GM12892 (cell line): ENCODE data around the gene RALB.

Experiments
- DNase-seq: peaks from one replicate; pipeline ENCODE4 v3.0.0; 2011; ENCODE audit not compliant: insufficient read length
- FAIRE-seq: peaks from 2 replicates; lab custom pipeline; 2011; peaks lifted over from hg19 to GRCh38; lab: Jason Lieb, UNC
- POLR2A ChIP-seq: IDR thresholded peaks from 2 replicates; pipeline ENCODE4 v1.6.1; 2011; ENCODE audit warnings: low read depth, low read length, control low read depth
- POLR2AphosphoS5 ChIP-seq: IDR thresholded peaks from 2 replicates; pipeline ENCODE4 v1.6.1; 2011; ENCODE audit warnings: low read depth, low read length, control low read depth
- TAF1 ChIP-seq: IDR thresholded peaks from 2 replicates; pipeline ENCODE4 v1.6.1; 2011; ENCODE audit warnings: low read depth, mild to moderate bottlenecking, control low read depth, low read length, borderline replicate concordance

The RALB gene

DNA sequence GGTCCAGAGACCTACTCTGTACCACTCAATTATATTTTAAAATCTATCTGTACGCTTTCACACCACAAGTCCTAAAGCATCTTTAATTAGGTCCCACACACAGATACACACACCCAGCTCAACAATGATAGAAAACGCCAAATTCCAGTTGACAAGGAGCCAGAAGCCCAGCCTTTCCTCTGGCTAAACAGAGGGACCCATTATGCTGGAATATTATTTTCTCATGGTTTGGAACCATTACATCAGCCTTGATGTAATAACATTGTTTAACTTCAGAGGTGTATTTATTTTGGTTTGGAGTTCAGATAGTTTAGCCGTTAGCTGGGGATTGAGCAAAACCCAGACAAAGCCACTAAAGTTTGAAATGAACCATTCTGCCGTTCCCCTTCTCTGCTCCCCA is 79.3 kb downstream of the RALB start:
- FAIRE-seq = no peak
- no peak for TF ChIP-seq POLR2A
- no peak for TF ChIP-seq TAF1
- no peak for TF ChIP-seq POLR2AphosphoS5
- no peak for DNase-seq

DNA sequence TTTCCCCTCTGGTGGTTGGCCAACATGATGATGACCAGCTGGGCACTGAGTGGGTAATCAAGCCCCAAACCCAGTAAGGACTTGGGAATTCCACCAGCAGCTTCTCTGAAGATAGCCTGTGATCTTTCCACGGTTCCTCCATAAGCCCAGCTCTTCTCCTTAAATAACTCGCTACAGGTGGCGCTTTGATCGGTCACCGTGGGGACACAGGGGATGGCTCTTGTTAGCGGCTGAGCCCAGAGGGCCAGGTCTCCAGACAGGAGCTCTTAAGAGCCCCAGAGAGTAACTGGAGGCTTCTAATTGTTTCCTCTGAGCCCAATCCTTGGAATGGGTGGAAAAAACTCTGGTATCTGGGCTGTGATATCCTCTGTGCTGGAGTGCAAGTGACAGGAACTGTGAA is 79.7 kb downstream of the RALB start:
- no peak for TF ChIP-seq TAF1
- no peak for TF ChIP-seq POLR2AphosphoS5
- no peak for TF ChIP-seq POLR2A
- DNase-seq (no peak), FAIRE-seq (no peak)

DNA sequence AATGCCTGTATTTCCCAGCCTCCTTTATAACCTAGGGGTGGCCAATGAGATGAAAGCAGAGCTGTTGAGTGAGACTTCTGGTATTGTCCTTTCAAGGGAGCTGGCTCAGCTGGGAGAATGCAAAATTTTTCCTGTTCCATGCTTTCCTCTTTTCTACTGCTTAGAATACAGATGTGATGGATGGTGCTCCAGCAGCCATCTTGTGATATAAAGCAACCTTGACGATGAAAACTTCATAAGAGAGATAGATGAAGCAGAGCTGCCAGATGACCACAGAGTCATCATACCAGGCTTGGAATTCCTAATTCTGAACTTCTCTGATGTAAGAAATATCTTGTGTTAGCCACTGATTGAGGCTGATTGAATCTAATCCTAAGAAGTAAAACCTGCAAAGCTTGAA is 81.4 kb downstream of the RALB start:
- TF ChIP-seq POLR2A = no peak
- TF ChIP-seq POLR2AphosphoS5 = no peak
- TF ChIP-seq TAF1 = no peak
- FAIRE-seq = no peak
- no peak for DNase-seq

DNA sequence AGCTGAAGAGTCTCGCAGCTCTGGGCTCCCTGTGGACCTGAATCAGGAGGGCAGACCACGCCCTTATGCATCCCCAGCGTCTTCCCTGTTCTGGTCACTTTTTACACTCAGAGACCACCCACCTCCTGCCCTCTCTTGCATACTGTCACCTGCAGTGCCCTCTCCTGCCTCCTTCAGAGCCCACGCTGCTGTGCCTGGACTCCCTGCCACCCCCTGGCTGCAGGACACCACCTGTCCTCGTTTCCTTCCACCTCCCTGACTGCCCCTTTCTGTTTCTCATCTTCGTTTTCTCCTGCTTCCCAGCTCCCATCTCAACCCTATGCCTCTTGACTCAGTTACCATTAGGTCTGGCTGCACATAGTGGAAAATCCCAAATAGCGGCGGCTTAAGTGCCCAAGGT is 84.1 kb downstream of the RALB start:
- DNase-seq (no peak), FAIRE-seq (no peak)
- no peak for TF ChIP-seq TAF1
- no peak for TF ChIP-seq POLR2A
- no peak for TF ChIP-seq POLR2AphosphoS5

DNA sequence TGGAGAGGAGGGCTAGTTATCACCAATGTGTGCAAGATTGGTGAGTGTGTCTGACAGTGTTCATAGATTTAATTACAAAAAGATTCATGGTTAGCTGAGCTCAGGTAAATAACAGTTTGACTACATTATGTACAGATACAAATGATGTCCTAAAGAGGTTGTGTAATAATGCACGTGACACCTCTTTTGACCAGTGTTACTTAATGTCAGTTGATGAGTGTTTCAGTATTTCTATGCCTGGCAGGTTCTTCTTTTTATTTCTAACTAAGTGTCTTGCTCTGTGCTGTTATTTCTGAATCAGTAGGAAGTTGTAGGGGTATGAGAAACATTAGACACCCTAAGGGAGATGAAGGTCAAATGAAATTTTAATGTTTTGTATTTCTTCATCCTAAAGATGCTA is 85.4 kb downstream of the RALB start:
- no peak for FAIRE-seq
- TF ChIP-seq POLR2A = no peak
- no peak for TF ChIP-seq POLR2AphosphoS5
- TF ChIP-seq TAF1 = no peak
- no peak for DNase-seq

DNA sequence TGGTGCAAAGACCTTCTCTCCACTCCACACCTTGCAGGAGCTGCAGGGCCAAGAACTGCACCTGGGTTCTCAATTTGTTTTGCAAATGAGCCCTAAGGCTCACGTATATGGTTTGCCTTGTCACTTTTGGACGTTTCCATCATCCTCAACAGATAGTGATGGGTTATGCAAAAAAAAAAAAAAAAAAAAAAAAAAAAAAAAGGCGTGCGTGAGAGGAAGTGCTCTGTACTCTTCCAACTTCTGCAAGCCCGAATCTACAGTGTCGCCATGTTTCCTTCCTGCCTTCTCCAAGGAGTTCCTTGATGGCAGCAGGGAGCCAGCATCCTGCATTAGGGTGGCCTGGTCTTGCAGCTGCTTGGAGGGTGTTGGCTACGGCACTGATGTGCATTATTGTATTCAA is 89.3 kb downstream of the RALB start:
- TF ChIP-seq POLR2AphosphoS5 = no peak
- TF ChIP-seq TAF1 = no peak
- no peak for TF ChIP-seq POLR2A
- DNase-seq = no peak
- no peak for FAIRE-seq

DNA sequence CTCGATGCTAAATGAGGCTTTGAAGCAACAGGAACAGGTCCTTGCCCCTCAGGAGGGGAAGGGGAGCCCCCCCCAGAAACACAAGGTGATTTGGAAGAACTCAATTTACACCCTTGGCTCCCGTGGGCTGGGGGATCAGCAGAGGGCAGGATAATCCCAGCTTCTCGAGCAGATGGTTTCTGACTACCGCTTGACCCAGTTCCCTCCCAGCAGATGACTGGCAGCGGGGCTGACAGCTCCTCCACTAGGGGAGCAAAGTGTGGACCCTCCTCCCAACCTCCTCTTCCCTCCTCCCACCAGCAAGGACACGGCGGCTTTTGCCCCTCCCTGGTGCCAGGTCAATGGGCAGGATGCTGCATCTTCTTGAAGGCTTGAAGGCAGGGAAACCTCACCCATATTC is 89.8 kb downstream of the RALB start:
- no peak for TF ChIP-seq POLR2AphosphoS5
- TF ChIP-seq POLR2A = no peak
- TF ChIP-seq TAF1 = no peak
- DNase-seq = no peak
- no peak for FAIRE-seq

DNA sequence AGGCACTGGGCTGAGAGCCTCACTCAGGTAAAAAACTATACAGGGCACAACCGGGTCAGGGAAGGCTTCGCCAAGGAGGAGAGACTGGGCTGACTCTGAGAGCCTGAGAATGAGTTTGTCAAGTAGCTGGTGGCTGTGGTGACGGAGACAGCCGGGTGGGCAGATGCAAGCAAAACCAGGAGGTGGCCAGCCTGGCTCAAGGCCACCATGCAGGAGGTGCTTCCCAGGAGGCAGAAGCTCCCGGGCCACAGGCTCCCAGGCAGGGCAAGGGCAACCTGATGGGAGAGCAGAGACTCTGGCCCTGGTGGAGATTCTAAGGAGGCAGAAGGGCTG is 90.4 kb downstream of the RALB start:
- no peak for TF ChIP-seq TAF1
- TF ChIP-seq POLR2A = no peak
- no peak for TF ChIP-seq POLR2AphosphoS5
- DNase-seq (no peak), FAIRE-seq (no peak)

DNA sequence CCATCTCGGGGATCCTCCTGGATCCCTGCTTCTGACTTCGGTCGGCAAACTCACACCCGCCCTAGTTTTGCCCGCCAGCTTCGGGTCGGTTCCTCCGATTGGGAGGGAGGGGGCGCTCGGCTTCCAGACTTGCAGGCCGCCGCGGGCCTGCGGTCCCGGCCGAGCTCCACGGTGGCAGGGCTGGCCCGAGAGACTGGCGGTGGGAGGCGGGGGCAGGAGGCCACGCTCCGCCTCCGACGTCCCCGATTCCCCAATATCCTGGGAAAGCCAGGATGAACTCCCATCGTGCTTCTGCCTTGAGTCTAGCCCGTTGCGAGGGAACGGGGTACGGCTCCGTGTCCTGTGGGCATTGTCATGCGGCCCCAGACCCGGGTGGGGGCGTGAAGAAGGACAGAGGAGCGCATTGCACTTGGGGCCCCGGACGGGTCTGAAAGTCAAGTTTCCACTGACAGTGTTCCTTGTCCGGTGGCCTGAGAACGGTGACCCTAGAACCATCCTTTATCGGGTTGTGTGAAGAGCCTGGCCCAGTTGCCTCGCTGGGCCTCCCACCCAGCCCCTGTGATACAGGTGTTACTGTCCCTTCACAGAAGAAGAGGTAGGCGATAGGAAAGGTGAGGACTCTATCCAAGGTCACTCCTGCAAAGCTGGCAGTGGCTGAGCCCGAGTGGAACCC is 90.9 kb downstream of the RALB start:
- DNase-seq = peak; percentile 59
- no peak for TF ChIP-seq POLR2AphosphoS5
- no peak for TF ChIP-seq TAF1
- no peak for FAIRE-seq
